ENCODE measurements around the gene MPND.

The MPND gene

DNA sequence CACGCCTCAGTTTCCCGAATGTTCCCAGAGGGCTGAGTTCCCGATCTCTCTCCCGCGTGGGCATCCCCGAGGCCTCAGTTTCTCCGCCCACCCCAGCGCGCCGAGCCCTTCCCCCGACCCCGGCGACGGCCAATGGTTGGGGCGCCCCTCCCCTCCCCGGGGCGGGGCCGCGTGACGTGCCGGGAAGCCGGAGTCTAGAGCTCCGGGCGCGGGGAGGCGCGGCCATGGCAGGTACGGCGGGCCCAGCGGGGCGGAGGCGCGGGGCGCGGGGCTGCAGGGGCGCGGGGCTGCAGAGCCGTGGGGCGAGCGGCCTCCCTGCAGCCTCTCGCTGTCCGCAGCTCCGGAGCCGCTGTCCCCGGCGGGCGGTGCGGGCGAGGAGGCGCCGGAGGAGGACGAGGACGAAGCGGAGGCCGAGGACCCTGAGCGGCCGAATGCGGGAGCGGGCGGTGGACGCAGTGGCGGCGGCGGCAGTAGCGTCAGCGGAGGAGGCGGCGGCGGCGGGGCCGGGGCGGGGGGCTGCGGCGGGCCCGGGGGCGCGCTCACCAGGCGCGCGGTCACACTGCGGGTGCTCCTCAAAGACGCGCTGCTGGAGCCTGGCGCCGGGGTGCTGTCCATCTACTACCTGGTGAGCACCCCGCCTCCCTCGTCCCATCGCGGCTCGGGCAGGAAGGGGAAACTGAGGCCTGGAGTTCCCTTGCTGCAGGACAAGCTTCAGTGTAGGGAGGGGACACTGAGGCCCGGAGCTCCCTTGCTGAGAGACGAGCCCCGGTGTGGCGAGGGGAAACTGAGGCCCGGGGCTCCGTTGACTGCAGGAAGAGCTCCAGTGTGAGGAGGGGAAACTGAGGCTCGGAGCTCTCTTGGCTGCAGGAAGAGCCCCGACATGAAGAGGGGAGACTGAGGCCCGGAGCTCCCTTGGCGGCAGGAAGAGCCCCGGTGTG, at the start of gene MPND:
TSS of gene MPND (plus strand) at position 193 of the 938 bp plus-strand sequence. CDS start at position 225, 32 bp downstream.
- in situ Hi-C loops (cut with MboI; ENCODE audit: low pct_unique_long_range_greater_than_20kb, low sequenced_read_pairs, unreplicated experiment) = no loop called here
- peak; percentile 92 for DNase-seq (ENCODE audit: low spot score)
- TF ChIP-seq CTCF (IDR thresholded peaks at IDR 0.05; ENCODE audit: extremely low read depth, insufficient read depth, missing control alignments) = no peak

- DNase-seq (ENCODE audit: low spot score) = no peak
- in situ Hi-C loops (cut with MboI; ENCODE audit: low pct_unique_long_range_greater_than_20kb, low sequenced_read_pairs, unreplicated experiment) = no loop called here
- TF ChIP-seq CTCF (IDR thresholded peaks at IDR 0.05; ENCODE audit: extremely low read depth, insufficient read depth, missing control alignments) = no peak
Measured at GRCh38 chr19:4294389-4294788, 49.0 kb upstream of the MPND start.

GRCh38 chr19:4295972-4296771, 47.2 kb upstream of the MPND start:
- DNase-seq (ENCODE audit: low spot score) = no peak
- TF ChIP-seq CTCF (IDR thresholded peaks at IDR 0.05; ENCODE audit: extremely low read depth, insufficient read depth, missing control alignments) = no peak
- in situ Hi-C loops (cut with MboI; ENCODE audit: low pct_unique_long_range_greater_than_20kb, low sequenced_read_pairs, unreplicated experiment) = no loop called here

DNA sequence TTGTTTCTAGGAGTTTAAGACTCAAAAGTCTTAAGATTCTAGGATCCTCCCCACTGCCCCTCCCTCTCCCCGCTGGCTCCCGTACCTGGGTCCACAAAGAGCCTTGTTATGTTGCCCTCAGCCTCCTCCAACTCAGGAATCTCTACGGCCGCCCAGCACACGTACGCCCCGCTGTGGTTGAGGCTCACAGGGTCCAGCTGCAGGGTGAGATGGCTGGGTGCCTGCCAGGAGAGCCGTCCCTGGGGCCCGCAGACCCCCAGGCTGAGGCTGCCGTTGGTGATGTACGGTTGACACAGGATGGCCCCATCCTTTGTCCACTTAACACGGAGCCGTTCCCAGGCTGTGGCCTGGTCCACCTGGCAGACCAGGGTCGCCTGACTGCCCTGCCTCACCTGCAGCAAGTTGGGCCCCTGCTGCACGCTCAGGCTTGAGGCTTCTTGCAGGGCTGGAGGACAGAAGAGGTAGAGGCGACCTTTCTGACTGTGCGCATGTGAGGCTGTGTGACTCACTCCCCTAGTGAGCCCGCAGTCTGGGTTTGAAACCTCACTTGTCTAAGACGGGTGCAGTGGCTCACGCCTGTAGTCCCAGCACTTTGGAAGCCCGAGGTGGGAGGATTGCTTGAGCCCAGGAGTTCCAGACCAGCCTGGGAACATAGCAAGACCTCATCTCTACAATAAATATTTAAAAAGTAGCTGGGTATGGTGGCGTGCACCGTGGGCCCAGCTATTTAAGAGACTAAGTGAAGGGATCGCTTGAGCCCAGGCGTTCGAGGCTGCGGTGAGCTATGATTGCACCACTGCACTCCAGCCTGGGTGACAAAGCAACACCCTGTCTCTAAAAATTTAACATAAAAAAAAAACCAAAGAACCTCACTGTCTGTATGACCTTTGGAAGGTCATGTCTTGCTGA, 45.2 kb upstream of the MPND start:
- in situ Hi-C loops (cut with MboI; ENCODE audit: low pct_unique_long_range_greater_than_20kb, low sequenced_read_pairs, unreplicated experiment) = no loop called here
- no peak for TF ChIP-seq CTCF (IDR thresholded peaks at IDR 0.05; ENCODE audit: extremely low read depth, insufficient read depth, missing control alignments)
- DNase-seq (ENCODE audit: low spot score) = no peak

DNA sequence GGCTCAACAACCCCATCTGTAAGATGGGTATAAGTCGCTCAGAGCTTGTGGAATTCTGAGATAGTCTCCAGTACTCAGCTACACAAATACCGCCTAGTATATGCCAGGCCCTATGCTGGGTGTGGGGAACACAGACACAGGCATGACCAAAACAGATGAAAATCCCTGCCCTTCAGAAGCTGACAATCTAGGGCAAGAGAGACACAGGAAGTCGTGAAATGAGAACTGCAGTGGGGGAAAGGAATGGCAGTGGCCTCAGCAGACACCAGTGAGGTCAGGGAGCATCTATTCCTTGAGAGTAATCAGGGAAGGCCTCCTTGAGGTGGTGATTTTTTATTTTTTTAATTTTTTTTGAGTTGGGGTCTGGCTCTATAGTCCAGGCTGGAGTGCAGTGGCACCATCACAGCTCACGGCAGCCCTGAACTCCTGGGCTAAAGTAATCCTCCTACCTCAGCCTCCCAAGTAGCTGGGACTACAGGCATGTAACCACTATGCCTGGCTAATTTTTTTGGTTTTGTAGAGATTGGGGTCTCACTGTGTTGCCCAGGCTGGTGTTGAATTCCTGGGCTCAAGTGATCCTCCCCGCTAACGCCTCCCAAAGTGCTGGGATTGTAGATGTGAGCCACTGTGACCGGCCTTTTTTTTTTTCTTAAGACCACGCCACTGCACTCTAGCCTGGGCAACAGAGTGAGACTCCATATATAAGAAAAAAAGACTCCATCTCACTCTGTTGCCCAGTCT, 44.4 kb upstream of the MPND start:
- TF ChIP-seq CTCF (IDR thresholded peaks at IDR 0.05; ENCODE audit: extremely low read depth, insufficient read depth, missing control alignments) = no peak
- in situ Hi-C loops (cut with MboI; ENCODE audit: low pct_unique_long_range_greater_than_20kb, low sequenced_read_pairs, unreplicated experiment) = no loop called here
- no peak for DNase-seq (ENCODE audit: low spot score)
